Endothelial cell of umbilical vein (primary cell): ENCODE measurements around the gene CBLB.

Experiments used
- CTCF ChIP-seq, 2 donors: IDR thresholded peaks; 1 replicate in 1 of 2; 2 replicates in 1 of 2; pipeline ENCODE4 v1.5.1; 2011; ENCODE audit warnings: low read length in 2 of 2, mild to moderate bottlenecking in 2 of 2, moderate library complexity in 2 of 2, control low read depth in 1 of 2, inconsistent platforms in 1 of 2, low read depth in 1 of 2; ENCODE audit not compliant: insufficient read depth in 1 of 2; ENCODE audit errors: extremely low read depth in 1 of 2
- FOS ChIP-seq: IDR thresholded peaks from 2 replicates; pipeline ENCODE4 v1.6.1; 2011; ENCODE audit warnings: mild to moderate bottlenecking, low read length, moderate library complexity, borderline replicate concordance; ENCODE audit not compliant: insufficient read depth
- POLR2A ChIP-seq: IDR thresholded peaks from 2 replicates; pipeline ENCODE4 v1.6.1; 2012; ENCODE audit warnings: low read depth, mild to moderate bottlenecking, control low read depth, low read length

DNA sequence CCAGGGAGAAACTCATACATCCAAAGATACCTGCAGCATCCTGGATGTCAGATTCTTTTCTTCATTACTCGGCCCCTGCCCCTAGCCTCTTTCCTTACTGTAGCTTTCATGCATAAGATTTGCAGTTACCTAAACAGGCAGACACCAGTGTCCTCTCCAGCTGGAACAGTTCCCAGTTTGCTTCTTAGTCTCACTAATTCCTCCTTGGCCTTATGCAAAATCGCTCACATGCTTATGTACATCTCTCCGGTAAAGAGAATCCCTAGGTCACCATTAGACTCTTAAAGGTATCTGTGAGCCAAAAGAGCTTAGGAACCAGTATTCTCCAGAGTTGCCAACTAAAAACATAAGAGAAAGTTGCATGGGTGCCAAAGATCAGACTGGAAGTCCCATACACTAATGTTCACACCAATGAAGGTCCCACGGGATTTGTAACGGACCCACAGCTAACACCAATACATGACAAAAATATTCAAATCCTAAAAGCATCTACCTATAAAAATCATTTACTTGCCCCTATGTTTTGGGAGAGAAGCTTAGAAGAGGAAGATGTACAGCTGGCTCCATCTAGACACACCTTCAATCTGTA lies 66.6 kb downstream of the CBLB start:
- TF ChIP-seq POLR2A (no peak), FOS (no peak), CTCF (IDR thresholded peaks at IDR 0.05; ENCODE audit: extremely low read depth in 1 of 2, insufficient read depth in 1 of 2, low read depth in 1 of 2, low read length in 2 of 2) (no peak)
